AG09319 (cell line): ENCODE measurements around the gene PLIN3.
"Not testable (repeated sequence)": the region's sequence is repeated elsewhere in the genome, so short reads cannot be mapped to it uniquely, and the experiment has no call there.

ENCODE experiments used
- DNase-seq: peaks from one replicate; pipeline ENCODE4 v3.0.0-alpha.2; 2010; ENCODE audit warnings: low read depth; ENCODE audit errors: extremely low read depth
- TF ChIP-seq, protein P1 (sequence below): IDR thresholded peaks from 2 replicates; pipeline ENCODE4 v1.5.1; 2011; ENCODE audit warnings: low read depth, mild to moderate bottlenecking, inconsistent platforms, low read length, moderate library complexity

Gene PLIN3

DNA sequence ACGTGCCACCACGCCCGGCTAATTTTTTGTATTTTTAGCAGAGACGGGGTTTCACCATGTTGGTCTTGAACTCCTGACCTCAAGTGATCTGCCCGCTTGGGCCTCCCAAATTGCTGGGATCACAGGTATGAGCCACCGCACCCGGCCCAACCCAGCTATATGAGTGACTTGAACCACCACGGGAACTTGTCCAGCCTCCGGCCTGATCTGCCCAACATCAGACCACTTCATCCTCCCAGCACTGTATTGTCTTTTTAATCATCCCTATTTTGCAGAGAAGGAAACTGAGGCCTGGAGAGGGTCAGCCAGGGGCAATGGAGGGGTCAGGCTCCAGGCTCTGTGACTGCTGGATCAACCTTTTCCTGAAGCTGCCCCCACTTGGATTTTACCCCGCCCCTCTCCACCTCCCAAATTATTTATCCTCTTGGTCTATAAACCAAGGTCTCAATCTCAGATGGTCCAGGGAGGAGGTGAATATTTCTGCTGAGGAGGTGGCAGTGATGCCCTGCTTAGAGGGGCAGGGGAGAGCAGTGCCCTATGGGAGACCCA is 893 bp upstream of the PLIN3 start:
- DNase-seq: no peak
- TF ChIP-seq, protein P1, sequence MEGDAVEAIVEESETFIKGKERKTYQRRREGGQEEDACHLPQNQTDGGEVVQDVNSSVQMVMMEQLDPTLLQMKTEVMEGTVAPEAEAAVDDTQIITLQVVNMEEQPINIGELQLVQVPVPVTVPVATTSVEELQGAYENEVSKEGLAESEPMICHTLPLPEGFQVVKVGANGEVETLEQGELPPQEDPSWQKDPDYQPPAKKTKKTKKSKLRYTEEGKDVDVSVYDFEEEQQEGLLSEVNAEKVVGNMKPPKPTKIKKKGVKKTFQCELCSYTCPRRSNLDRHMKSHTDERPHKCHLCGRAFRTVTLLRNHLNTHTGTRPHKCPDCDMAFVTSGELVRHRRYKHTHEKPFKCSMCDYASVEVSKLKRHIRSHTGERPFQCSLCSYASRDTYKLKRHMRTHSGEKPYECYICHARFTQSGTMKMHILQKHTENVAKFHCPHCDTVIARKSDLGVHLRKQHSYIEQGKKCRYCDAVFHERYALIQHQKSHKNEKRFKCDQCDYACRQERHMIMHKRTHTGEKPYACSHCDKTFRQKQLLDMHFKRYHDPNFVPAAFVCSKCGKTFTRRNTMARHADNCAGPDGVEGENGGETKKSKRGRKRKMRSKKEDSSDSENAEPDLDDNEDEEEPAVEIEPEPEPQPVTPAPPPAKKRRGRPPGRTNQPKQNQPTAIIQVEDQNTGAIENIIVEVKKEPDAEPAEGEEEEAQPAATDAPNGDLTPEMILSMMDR: no peak

DNA sequence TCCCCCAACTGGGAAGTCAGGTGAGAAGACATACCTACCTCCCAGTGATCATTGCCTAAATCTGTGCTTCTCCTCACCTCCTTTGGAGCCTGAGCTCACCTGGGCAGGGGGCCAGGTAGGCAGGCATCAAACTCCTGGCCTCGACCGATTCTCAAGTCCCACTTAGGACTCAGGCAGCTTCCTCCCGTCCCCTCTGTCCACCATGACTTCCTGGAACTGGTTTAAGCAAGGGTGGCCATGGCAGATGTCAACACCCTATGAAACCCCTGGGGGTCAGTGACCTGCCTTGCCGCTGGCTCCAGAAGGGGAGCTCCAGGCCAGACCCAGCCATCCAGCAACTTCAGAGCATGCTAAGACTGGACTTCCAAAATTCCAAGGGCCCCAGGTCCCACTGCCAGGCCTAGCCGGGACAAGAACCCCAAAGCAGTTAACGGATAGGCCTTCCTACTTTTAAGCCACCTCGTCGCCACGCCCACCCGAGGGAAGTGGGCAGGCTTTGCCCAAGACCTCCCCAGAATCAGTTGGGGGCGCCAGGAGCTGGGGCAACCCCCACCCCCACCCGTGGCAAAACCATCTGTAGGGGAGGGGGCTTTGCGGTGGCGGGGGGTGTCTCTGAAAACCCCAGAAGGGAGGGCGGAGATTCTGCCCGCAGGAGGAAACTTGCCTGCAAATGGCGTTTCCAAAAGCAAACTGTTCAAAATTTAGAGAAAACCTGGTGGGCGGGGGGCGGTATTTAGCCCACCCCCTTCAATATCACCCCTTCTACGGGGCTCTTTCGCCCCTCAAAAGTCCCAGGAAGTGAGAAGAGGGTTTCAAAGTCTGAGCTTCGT is 657 bp downstream of the PLIN3 start:
- TF ChIP-seq, protein P1: no peak

DNA sequence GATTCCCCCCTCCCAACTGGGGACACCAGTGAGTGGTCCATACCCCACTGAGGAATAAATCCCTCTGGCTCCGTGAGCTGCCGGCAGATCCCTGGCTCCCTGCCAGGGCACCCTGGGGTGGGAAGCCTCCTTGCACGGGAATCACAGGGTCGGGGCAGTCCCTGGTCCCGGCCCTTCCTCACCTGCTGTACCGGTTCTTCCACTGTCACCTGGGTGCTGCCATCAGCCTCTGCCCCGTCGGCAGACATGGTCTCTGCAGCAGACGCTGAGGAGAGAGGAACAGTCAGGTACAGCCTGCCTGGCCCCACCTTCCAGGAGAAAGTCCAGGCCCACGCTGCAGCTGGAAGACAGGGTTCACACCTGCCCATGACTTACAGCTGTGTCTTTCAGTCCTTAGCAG is 6.3 kb downstream of the PLIN3 start:
- TF ChIP-seq, protein P1: no peak
- no peak for DNase-seq

More for the DNA sequence above, 657 bp downstream of the PLIN3 start:
- DNase-seq: no peak

DNA sequence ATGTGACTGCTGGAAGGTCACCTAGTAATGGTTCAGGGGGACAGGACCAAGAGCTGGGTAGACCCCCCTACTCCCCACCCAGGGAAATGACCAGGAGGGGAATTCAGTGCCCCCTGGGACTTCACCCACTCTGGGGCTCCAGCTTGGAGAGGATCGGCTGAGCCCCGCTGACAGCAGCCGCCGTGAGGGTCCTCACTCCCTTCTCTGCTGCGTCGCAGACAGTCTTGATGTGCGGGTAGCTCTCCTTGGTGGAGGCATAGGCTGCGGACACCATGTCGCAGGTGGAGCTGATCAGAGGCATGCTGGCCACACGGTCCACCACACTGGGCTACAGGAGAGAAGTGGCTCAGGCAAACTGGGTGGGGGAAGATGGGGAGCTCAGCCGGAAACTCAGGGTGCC is 7.8 kb downstream of the PLIN3 start:
- TF ChIP-seq, protein P1: no peak
- no peak for DNase-seq

DNA sequence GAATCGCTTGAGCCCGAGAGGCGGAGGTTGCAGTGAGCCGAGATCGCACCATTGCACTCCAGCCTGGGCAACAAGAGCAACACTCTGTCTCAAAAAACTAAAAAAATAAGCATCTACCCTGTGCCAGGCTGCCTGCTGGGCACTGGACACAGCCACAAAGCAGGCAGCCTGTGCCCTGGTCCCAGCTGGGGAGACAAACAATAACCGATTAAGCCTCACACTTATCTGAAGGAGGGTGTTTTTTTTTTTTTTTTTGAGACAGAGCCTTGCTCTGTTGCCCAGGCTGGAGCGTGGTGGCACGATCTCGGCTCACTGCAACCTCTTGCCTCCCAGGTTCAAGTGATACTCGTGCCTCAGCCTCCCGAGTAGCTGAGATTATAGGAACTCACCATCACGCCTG is 11.0 kb downstream of the PLIN3 start:
- not testable (repeated sequence) for DNase-seq

DNA sequence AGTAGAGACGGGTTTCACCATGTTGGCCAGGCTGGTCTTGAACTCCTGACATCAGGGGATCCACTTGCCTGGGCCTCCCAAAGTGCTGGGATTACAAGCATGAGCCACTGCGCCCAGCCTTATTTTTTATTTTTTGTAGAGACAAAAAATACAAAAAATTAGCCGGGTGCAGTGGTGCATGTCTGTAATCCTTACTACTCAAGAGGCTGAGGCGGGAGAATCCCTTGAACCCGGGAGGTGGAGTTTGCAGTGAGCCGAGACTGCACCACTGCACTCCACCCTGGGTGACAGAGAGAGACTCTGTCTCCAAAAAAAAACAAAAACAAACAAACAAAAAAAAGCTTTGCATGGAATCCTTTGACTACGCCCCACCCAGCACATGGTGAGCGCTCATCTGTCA is 14.0 kb downstream of the PLIN3 start:
- DNase-seq: not testable (repeated sequence)

DNA sequence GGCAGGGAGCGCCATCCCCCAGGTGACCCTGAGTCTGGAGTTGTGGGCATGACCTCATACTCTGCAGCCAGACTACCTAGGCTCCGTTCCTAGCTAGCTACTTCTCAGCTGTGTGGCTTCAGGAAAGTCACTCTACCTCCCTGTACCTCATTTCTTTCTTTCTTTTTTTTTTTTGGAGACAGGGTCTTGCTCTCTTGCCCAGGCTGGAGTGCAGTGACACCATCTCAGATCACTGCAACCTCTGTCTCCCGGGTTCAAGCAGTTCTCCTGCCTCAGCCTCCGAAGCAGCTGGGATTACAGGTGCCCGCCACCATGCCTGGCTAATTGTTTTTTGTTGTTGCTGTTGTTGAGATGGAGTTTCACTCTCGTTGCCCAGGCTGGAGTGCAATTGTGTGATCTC is 15.0 kb downstream of the PLIN3 start:
- TF ChIP-seq, protein P1: no peak
- DNase-seq: no peak

DNA sequence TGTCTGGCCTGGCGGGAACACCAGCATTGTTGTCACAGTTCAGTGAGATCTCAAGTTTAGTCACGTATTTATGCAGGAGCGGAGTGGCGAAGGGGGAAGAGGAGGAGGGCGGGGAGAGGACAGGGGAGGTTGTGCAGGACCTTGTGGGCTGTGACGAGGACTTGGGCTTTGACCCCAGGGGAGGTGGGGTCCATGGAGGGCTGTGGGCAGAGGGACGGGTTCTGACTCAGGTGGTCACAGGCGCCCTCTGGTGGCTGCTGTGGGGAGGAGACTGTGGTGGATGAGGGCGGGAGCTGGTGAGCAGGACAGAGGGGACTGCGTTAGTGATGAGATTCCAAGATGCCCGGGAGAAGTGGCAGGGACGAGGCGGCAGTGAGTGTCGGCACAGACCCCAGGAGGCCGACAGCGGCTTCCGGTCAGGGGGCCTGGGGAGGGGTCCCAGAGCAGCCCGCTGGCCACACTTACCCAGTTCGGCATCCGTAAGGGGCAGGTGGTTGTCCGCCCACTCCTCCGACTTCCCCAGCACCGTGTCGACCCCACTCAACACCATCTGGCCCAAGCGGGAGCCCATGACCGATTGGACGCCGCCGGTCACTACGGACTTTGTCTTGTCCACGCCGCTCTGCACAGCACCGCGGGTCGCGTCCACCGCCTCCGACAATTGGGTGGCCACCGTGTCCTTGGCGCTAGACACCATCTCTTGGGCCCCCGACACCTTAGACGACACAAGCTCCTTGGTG is 15.7 kb downstream of the PLIN3 start:
- TF ChIP-seq, protein P1: peak; percentile 89
- DNase-seq: no peak
